RWPE1 (cell line): ENCODE measurements around the gene SNX6.

Source experiments
- CTCF ChIA-PET: fragments of 350-600 bp; sonication (Branson Sonifier 250); formaldehyde crosslinking; extraction: SDS; loops from one replicate; lab custom pipeline; 2021; lab: Yijun Ruan, JAX
- POLR2A ChIA-PET: fragments of 400-600 bp; formaldehyde crosslinking; extraction: SDS; loops from one replicate; lab custom pipeline; 2020; ENCODE audit warnings: antibody characterized with exemption; ENCODE audit not compliant: low non-redundant PET; lab: Yijun Ruan, JAX
- DNase-seq: peaks from one replicate; pipeline ENCODE4 v3.0.0; 2012; ENCODE audit warnings: low spot score
- H3K27ac ChIP-seq: fragments of 450-650 bp; 2 replicates; pipeline ENCODE4 v1.5.1; 2017
- TF ChIP-seq, protein P1 (sequence below): fragments of 450-650 bp; conservative IDR thresholded peaks from 2 replicates; pipeline ENCODE4 v1.5.1; 2017; ENCODE audit warnings: low read depth, mild to moderate bottlenecking

Gene SNX6

DNA sequence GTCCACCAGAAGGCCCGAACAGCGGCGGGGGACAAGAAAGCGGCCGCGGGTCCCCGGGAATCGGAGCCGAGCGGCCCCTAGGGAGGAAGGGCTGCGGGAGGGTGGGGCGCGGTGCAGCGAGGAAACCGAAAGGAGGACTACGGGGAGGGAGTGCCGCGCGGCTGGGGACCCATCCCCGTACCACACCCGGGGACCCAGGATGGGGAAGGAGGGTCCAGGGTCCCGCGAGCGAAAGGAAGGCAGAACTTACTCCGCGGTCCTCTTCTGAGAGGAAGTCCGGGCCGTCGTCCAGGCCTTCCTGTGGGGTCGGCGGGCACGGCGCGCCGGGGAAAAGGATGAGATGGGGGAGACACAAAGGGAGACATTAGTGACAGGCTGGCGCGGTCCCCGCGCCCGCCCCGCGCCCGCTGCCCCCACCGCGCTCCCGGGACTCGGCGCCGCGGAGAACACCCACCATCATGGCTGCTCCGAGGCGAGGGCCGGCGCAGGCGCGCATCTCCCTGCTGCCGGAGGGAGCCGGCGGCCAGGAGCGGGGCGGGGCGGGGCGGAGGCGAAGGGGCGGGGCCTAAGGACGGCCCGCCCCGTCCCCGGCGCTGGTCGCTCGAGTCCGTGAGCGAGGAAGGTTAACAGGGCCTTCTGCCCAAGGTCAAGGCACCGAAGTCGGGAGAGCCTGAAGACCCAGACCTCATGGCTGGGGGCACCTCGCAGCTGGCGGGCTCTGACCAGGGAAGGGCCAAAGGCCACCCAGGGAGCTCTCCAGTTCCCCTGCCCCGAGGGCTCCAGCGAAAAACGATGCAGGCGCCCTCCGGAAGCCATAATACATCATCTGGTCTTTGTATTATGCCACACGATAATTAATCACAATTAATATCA lies at the start of gene SNX6:
Gene SNX6, minus strand, starts transcription at position 492 of the 873 bp plus-strand sequence. Its CDS starts 32 bp downstream, at position 460.
- DNase-seq, result peak; percentile 95
- TF ChIP-seq, protein P1, sequence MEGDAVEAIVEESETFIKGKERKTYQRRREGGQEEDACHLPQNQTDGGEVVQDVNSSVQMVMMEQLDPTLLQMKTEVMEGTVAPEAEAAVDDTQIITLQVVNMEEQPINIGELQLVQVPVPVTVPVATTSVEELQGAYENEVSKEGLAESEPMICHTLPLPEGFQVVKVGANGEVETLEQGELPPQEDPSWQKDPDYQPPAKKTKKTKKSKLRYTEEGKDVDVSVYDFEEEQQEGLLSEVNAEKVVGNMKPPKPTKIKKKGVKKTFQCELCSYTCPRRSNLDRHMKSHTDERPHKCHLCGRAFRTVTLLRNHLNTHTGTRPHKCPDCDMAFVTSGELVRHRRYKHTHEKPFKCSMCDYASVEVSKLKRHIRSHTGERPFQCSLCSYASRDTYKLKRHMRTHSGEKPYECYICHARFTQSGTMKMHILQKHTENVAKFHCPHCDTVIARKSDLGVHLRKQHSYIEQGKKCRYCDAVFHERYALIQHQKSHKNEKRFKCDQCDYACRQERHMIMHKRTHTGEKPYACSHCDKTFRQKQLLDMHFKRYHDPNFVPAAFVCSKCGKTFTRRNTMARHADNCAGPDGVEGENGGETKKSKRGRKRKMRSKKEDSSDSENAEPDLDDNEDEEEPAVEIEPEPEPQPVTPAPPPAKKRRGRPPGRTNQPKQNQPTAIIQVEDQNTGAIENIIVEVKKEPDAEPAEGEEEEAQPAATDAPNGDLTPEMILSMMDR, result no peak
- ChIA-PET CTCF (interaction anchor here (1.0 kb wide), 1 partner anchor 43 kb away, joined by 3 read pairs; no protein-coding TSS in a partner anchor), POLR2A (no interaction called here)
- peak within 1 kb of the TSS; percentile 83 for H3K27ac ChIP-seq

DNA sequence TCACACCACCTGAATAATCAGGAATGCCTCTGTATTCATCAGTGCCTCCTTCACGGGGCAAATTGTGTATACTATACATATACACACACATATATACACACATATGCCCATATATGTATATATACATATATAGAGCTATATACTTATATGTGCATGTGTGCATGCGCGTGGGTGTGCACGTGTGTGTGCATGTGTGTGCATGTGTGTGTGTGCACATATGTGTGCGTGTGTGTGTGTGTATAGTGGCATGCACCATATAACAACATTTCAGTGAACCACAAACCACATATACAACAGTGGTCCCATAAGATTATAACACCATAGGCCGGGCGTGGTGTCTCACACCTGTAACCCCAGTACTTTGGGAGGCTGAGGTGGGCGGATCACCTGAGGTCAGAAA lies 48.8 kb upstream of the SNX6 start:
- TF ChIP-seq, protein P1, result no peak
- no peak for DNase-seq
- CTCF ChIA-PET, result no interaction called here
- POLR2A ChIA-PET, result no interaction called here
- no peak overlapping the region for H3K27ac ChIP-seq

DNA sequence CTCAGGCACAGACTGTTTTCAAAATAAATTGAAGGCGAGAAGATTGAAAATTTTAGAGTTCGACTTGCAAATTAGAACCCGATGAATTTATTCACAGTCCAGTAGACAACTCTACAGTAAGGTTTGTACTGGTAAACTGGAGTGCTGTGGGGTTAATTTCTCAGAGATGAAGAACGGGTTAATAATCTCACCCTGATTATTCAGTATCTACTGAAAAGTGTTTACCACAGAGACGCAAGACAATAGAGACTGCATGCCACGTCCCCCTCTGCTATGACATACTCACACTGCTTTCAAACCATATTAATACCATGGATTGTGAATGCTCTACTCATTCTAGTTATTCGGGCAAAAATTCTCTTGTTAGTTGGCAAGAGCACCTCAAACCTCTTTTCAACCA lies 48.4 kb upstream of the SNX6 start:
- CTCF ChIA-PET, result interaction anchor here (0.7 kb wide), 1 partner anchor 1516 kb away, joined by 6 read pairs; no protein-coding TSS in a partner anchor
- POLR2A ChIA-PET, result no interaction called here
- no peak overlapping the region for H3K27ac ChIP-seq
- TF ChIP-seq, protein P1, result no peak
- no peak for DNase-seq

DNA sequence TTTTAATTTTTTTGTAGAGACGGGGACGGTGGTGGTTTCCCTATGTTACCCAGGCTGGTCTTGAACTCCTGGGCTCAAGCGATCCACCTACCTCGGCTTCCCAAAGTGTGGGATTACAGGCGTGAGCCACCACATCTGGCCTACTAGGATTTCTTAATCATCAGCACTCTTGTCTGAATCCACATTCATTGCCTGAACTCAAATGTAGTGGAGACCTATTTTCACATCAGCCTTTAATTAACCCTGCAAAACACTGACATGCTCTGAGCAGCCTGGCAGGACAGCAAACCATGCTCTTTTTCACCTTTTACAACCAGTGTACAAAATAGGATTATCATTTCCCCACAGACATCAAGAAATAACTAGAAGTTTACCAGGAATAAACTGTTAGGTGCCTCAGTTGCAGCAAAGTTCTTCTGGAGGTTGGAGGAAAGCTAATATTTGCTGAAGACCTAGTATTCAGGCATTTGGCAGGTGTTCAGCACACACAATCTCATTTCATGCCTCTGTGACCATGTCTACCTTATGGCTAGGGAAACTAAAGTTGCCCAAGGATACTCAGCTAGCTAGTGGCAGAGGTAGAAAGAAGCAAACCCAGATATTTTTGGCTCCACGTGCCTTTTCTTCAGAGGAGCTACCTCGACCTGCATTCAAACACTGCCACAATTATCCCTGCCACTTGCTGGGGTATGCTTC lies 46.7 kb upstream of the SNX6 start:
- no peak overlapping the region for H3K27ac ChIP-seq
- TF ChIP-seq, protein P1, result no peak
- no peak for DNase-seq
- ChIA-PET CTCF (interaction anchor here (0.6 to 1.2 kb wide), 4 partner anchors 46 to 306 kb away, joined by 3 to 5 read pairs (median 4); no protein-coding TSS in a partner anchor), POLR2A (no interaction called here)

DNA sequence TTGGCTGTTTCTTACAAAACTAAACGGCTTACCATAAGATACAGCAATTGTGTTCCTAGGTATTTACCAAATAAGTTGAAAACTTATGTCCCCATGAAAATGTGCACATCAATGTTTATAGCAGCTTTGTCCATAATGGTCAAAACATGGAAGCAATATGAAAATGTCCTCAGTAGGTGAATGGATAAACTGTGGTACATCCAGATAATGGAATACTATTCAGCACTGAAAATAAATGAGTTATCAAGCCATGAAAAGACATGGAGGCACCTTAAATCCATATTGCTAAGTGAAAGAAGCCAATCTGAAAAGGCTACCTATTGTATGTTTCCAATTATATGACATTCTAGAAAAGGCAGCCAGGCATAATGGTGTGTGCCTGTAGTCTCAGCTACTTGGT lies 43.8 kb upstream of the SNX6 start:
- TF ChIP-seq, protein P1, result no peak
- no peak for DNase-seq
- no peak overlapping the region for H3K27ac ChIP-seq
- ChIA-PET CTCF (interaction anchor here (0.6 to 3.4 kb wide), 4 partner anchors 49 to 93 kb away, joined by 3 to 16 read pairs (median 4); no protein-coding TSS in a partner anchor), POLR2A (no interaction called here)

DNA sequence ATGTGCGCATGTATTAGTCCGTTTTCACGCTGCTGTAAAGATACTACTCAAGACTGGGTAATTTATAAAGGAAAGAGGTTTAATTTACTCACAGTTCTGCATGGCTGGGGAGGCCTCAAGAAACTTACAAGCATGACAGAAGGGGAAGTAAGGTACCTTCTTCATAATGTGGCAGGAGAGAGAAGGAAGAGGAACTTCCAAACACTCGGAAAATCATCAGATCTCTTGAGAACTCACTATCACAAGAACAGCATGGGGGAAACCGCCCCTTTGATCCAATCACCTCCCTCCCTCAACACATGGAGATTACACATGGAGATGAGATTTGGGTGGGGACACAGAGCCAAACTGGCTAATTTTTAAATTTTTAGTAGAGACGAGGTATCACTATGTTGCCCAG lies 41.8 kb upstream of the SNX6 start:
- TF ChIP-seq, protein P1, result no peak
- H3K27ac ChIP-seq, result no peak overlapping the region
- CTCF ChIA-PET, result interaction anchor here (3.4 kb wide), 1 partner anchor 51 kb away, joined by 16 read pairs; no protein-coding TSS in a partner anchor
- no peak for DNase-seq
- POLR2A ChIA-PET, result no interaction called here
